Loucy (cell line): Measurements from ENCODE around the gene DBET.
"Not testable (repeated sequence)": the region's sequence is repeated elsewhere in the genome, so short reads cannot be mapped to it uniquely, and the experiment has no call there.

Source experiments
- EZH2phosphoT487 ChIP-seq: fragments of 200-600 bp; IDR thresholded peaks from 2 replicates; pipeline ENCODE4 v1.6.1; 2018; ENCODE audit warnings: antibody characterized with exemption, mild to moderate bottlenecking, moderate library complexity, borderline replicate concordance
- TF ChIP-seq, protein P1 (sequence below): fragments of 200-600 bp; sonication (generic); conservative IDR thresholded peaks from 2 replicates; pipeline ENCODE4 v1.5.1; 2014; ENCODE audit warnings: mild to moderate bottlenecking, antibody characterized with exemption, low read length

DNA sequence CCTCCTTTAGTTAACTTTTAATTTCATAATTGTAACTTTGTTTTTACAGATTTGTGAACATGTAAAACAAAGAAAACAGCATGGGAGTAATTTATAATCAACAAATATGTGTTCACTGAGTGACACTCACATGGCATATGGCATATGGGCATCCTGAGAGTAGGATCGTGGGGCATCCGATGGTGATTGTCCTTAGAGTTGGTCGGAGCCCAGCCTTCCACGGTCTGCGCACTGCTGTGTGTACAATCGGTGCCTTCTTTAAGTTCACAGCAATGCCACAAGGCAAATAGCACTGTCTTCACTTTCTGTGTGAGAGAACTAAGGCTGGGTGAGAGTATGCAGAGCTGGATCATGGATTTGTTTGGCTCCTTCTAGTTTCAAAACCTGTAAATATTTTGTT is 31.0 kb downstream of the DBET start:
- TF ChIP-seq, protein P1, sequence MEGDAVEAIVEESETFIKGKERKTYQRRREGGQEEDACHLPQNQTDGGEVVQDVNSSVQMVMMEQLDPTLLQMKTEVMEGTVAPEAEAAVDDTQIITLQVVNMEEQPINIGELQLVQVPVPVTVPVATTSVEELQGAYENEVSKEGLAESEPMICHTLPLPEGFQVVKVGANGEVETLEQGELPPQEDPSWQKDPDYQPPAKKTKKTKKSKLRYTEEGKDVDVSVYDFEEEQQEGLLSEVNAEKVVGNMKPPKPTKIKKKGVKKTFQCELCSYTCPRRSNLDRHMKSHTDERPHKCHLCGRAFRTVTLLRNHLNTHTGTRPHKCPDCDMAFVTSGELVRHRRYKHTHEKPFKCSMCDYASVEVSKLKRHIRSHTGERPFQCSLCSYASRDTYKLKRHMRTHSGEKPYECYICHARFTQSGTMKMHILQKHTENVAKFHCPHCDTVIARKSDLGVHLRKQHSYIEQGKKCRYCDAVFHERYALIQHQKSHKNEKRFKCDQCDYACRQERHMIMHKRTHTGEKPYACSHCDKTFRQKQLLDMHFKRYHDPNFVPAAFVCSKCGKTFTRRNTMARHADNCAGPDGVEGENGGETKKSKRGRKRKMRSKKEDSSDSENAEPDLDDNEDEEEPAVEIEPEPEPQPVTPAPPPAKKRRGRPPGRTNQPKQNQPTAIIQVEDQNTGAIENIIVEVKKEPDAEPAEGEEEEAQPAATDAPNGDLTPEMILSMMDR, result not testable (repeated sequence)
- not testable (repeated sequence) for TF ChIP-seq EZH2phosphoT487
